ENCODE measurements around the gene RARG.

RARG gene

DNA sequence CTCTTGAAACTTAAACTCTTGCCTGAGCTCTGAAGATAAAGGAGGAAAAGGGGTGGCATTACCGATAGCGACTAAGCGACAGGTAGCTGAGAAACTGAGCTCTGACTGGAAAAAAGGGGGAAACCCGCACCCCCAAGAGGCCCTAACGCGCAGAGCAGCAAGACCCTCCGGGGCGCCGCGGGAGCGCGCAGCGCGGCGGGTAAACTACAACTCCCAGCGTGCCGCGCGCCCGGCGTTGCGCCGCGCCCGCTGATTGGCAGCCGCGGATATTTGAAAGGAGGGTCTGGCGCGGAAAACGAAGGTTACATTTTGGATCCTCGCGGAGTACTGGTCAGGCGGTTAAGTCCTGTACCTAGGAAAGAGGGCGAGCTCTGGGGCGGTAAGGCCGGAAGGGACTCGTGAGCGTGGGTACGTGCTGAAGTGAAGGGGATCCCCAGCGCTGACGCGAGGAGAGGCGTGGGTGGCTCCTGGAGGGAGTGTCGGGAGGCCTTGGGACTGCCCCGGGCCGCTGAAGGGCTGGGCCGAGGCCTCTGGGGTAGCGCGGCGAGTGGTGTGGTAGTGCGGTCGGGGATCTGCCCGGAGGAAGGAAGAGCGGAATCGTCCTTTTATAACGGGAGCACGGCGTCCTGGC, 36.1 kb upstream of the RARG start, which contains the start of gene ESPL1 (continued):
- no peak for TF ChIP-seq ZNF155 (tag by site-specific recombination; IDR thresholded peaks at IDR 0.05)
- no peak for TF ChIP-seq FEZF1 (tag by site-specific recombination; IDR thresholded peaks at IDR 0.05)
- TF ChIP-seq ZEB2 (tag by site-specific recombination; IDR thresholded peaks at IDR 0.05) = peak; percentile 75
- TF ChIP-seq ZNF311 (tag by site-specific recombination; IDR thresholded peaks at IDR 0.05; ENCODE audit: borderline replicate concordance) = no peak
- TF ChIP-seq ELK4 (IDR thresholded peaks at IDR 0.05; ENCODE audit: borderline replicate concordance, low read depth, low read length) = no peak
- peak; percentile 65; the same call in 1 of the 2 replicates for TF ChIP-seq ZFP37 (tag by site-specific recombination; IDR thresholded peaks at IDR 0.05)
- TF ChIP-seq ZNF274 (IDR thresholded peaks at IDR 0.05; ENCODE audit: low read length) = no peak
- TF ChIP-seq ZNF274 (tag by site-specific recombination; IDR thresholded peaks at IDR 0.05; ENCODE audit: borderline replicate concordance) = no peak
- no peak for TF ChIP-seq ZNF707 (tag by site-specific recombination; IDR thresholded peaks at IDR 0.05)
- peak; percentile 95; the same call in 1 of the 2 replicates for TF ChIP-seq ZNF501 (tag by site-specific recombination; IDR thresholded peaks at IDR 0.05)
- no peak for TF ChIP-seq SETDB1 (IDR thresholded peaks at IDR 0.05; ENCODE audit: insufficient read length, low read length)
- no peak for TF ChIP-seq ZNF404 (tag by site-specific recombination; IDR thresholded peaks at IDR 0.05)
- TF ChIP-seq ZNF146 (tag by site-specific recombination; IDR thresholded peaks at IDR 0.05) = no peak
- TF ChIP-seq TCF7L2 (IDR thresholded peaks at IDR 0.05; ENCODE audit: borderline replicate concordance, low read depth, low read length) = no peak
- TF ChIP-seq ZNF549 (tag by site-specific recombination; IDR thresholded peaks at IDR 0.05) = no peak
- peak; percentile 92; the same call in 1 of the 2 replicates for TF ChIP-seq KLF8 (tag by site-specific recombination; IDR thresholded peaks at IDR 0.05)
- TF ChIP-seq WT1 (tag by site-specific recombination; IDR thresholded peaks at IDR 0.05) = peak; percentile 71; the same call in 1 of the 2 replicates
- TF ChIP-seq ZFHX2 (tag by site-specific recombination; conservative IDR thresholded peaks at IDR 0.05) = peak; percentile 93
- TF ChIP-seq ZNF426 (tag by site-specific recombination; IDR thresholded peaks at IDR 0.05) = no peak
- TF ChIP-seq ZSCAN23 (tag by site-specific recombination; IDR thresholded peaks at IDR 0.05) = no peak
- TF ChIP-seq KLF7 (tag by site-specific recombination; IDR thresholded peaks at IDR 0.05; ENCODE audit: borderline replicate concordance) = 0 out of 2 replicates have a peak, but pooled peaks have one; percentile 43
- TF ChIP-seq ZIC2 (tag by site-specific recombination; IDR thresholded peaks at IDR 0.05) = peak; percentile 45; the same call in 1 of the 2 replicates
- no peak for TF ChIP-seq ZNF266 (tag by site-specific recombination; IDR thresholded peaks at IDR 0.05; ENCODE audit: low read depth)
- no peak for TF ChIP-seq ZNF157 (tag by site-specific recombination; IDR thresholded peaks at IDR 0.05)
- no peak for TF ChIP-seq ZNF677 (tag by site-specific recombination; IDR thresholded peaks at IDR 0.05)
- no peak for TF ChIP-seq ZNF302 (tag by site-specific recombination; IDR thresholded peaks at IDR 0.05; ENCODE audit: low read depth)
- TF ChIP-seq PRDM6 (tag by site-specific recombination; IDR thresholded peaks at IDR 0.05) = no peak
- peak; percentile 70; the same call in 1 of the 2 replicates for TF ChIP-seq ZNF394 (tag by site-specific recombination; IDR thresholded peaks at IDR 0.05; ENCODE audit: borderline replicate concordance)
- TF ChIP-seq GLIS1 (tag by site-specific recombination; IDR thresholded peaks at IDR 0.05) = peak; percentile 96
- TF ChIP-seq ZBTB21 (tag by site-specific recombination; IDR thresholded peaks at IDR 0.05) = peak; percentile 36; the same call in 1 of the 2 replicates
- peak; percentile 21; the same call in 1 of the 2 replicates for TF ChIP-seq ZSCAN4 (tag by site-specific recombination; IDR thresholded peaks at IDR 0.05)
- TF ChIP-seq KLF10 (tag by site-specific recombination; IDR thresholded peaks at IDR 0.05) = peak; percentile 83
- no peak for TF ChIP-seq HOXA7 (CRISPR knock-in tag; IDR thresholded peaks at IDR 0.05; ENCODE audit: borderline replicate concordance)
- no peak for TF ChIP-seq TRIM28 (IDR thresholded peaks at IDR 0.05; ENCODE audit: borderline replicate concordance, low read length)
- TF ChIP-seq OVOL3 (tag by site-specific recombination; IDR thresholded peaks at IDR 0.05) = 0 out of 2 replicates have a peak, but pooled peaks have one; percentile 25
- no peak for TF ChIP-seq ZNF239 (tag by site-specific recombination; IDR thresholded peaks at IDR 0.05)
- TF ChIP-seq ZFP3 (tag by site-specific recombination; IDR thresholded peaks at IDR 0.05; ENCODE audit: low read depth) = no peak
- TF ChIP-seq IKZF3 (tag by site-specific recombination; IDR thresholded peaks at IDR 0.05) = no peak
- peak; percentile 87 for TF ChIP-seq KLF9 (tag by site-specific recombination; IDR thresholded peaks at IDR 0.05; ENCODE audit: low read depth)
- TF ChIP-seq ZNF133 (tag by site-specific recombination; IDR thresholded peaks at IDR 0.05) = no peak

All from HEK293 (cell line).